HepG2 (cell line): ENCODE measurements around the gene IFNAR1. TPM values are rescaled to one million over a fixed set of nuclear protein-coding genes. Genes with fewer than 3 reads are reported as not detected.

Source experiments
- ATF7 ChIP-seq, 2 experiments: fragments of 450-650 bp in 1 of 2; sonication (generic) in 1 of 2; formaldehyde crosslinking in 1 of 2; IDR thresholded peaks; 2 replicates each; pipeline versions ENCODE4 v1.4.0 to v1.6.1; 2016 to 2020; ENCODE audit warnings: antibody characterized with exemption in 1 of 2, mild to moderate bottlenecking in 1 of 2, missing genetic modification reagents in 1 of 2
- CEBPG ChIP-seq: IDR thresholded peaks from 2 replicates; pipeline ENCODE4 v1.6.1; 2016
- PHF21A ChIP-seq: sonication (generic); formaldehyde crosslinking; IDR thresholded peaks from 2 replicates; pipeline ENCODE4 v1.5.0; 2020; ENCODE audit warnings: mild to moderate bottlenecking, missing genetic modification reagents
- SKI ChIP-seq: fragments of 450-650 bp; IDR thresholded peaks from one replicate; pipeline ENCODE4 v1.6.1; 2018; ENCODE audit warnings: mild to moderate bottlenecking; ENCODE audit not compliant: partially characterized antibody
- ZNF205 ChIP-seq: IDR thresholded peaks from 2 replicates; pipeline ENCODE4 v1.6.1; 2018; ENCODE audit warnings: missing biosample characterization, missing genetic modification reagents
- polyA plus RNA-seq, 8 experiments: library from polyadenylated mRNA; depleted of rRNA in 3 of 8; stranded (reverse) in 7 of 8; unstranded in 1 of 8; fragments of >200 nt; fragmentation: Illumina TruSeq in 4 of 8; extraction: Trizol in 4 of 8; gene quantifications; 2 replicates each; pipeline versions ENCODE4 v1.2.1 to v1.2.3, GENCODE V29; 2011 to 2016; ENCODE audit warnings: low read depth in 4 of 8, missing spikeins in 1 of 8, mixed read lengths in 1 of 8; ENCODE audit not compliant: insufficient read depth in 1 of 8
- total RNA-seq, 5 experiments: library from RNA; depleted of rRNA; stranded (reverse); fragments of >200 nt; fragmentation: Illumina TruSeq; extraction: Trizol; gene quantifications; 2 replicates each; pipeline ENCODE4 v1.2.3, GENCODE V29; 2016; ENCODE audit warnings: low read depth in 1 of 5
- TF ChIP-seq, protein P1 (sequence below): sonication (generic); formaldehyde crosslinking; IDR thresholded peaks from 2 replicates; pipeline ENCODE4 v1.4.0; 2020; ENCODE audit warnings: low read depth, missing genetic modification reagents
- TF ChIP-seq, protein P2 (sequence below): sonication (generic); formaldehyde crosslinking; IDR thresholded peaks from 2 replicates; pipeline ENCODE4 v1.8.1; 2023; ENCODE audit warnings: mild to moderate bottlenecking, missing genetic modification reagents
- TF ChIP-seq, protein P3 (sequence below), 2 experiments: sonication (generic) in 1 of 2; formaldehyde crosslinking in 1 of 2; IDR thresholded peaks; 2 replicates each; pipeline versions ENCODE4 v1.6.1 to v1.9.0; 2014 to 2022; ENCODE audit warnings: antibody characterized with exemption in 1 of 2, borderline replicate concordance in 1 of 2, inconsistent platforms in 1 of 2, low read depth in 1 of 2, missing genetic modification reagents in 1 of 2
- TF ChIP-seq, protein P4 (sequence below): sonication (generic); formaldehyde crosslinking; IDR thresholded peaks from 2 replicates; pipeline ENCODE4 v1.4.0; 2020; ENCODE audit warnings: mild to moderate bottlenecking, missing genetic modification reagents
- TF ChIP-seq, protein P5 (sequence below): sonication (generic); formaldehyde crosslinking; IDR thresholded peaks from 2 replicates; pipeline ENCODE4 v1.4.0; 2020; ENCODE audit warnings: missing genetic modification reagents, mild to moderate bottlenecking, borderline replicate concordance

The IFNAR1 gene
- total and polyA plus RNA-seq, 2 of the 13 experiments (the other 11 are each of a cell fraction or from before 2014, with no cell fraction given), result 6.7 to 9.3 TPM

DNA sequence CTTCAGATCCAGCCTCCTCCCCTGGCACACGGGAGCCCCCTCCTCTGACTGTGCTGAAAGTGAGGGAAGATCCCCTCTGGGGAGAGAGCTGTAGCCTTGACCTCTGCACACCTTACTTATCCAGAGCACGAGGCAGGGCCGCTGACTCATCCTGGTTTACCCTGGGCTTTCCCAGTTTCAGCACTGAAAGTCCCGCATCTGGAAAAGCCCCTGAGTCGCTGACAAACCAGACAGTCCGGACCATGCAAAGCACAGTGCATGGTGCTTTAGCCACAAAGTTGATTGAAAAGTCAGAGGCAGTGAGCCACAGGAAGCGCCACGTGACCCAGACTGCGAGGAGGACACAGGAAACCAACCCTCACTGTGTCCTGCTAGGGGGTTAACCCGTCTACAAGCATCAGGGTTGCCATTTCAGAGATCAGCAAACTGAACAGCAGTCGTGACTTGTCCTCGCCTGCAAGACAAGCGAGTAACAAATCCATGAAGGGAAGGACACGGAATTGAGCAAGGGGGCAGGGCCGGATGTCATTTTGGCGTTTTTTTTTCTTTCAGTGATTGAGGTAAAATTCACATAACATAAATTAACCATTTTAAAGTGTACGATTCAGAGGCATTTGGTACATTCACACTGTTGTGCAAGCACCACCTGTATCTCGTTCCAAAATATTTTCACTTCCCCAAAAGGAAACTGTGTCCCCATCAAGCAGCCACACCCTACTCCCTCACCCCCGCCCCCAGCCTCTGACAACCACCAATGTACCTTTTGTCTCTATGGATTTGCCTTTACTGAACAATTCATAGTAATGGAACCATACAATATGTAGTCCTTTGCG lies 58.5 kb downstream of the IFNAR1 start (continued):
- TF ChIP-seq, protein P1, sequence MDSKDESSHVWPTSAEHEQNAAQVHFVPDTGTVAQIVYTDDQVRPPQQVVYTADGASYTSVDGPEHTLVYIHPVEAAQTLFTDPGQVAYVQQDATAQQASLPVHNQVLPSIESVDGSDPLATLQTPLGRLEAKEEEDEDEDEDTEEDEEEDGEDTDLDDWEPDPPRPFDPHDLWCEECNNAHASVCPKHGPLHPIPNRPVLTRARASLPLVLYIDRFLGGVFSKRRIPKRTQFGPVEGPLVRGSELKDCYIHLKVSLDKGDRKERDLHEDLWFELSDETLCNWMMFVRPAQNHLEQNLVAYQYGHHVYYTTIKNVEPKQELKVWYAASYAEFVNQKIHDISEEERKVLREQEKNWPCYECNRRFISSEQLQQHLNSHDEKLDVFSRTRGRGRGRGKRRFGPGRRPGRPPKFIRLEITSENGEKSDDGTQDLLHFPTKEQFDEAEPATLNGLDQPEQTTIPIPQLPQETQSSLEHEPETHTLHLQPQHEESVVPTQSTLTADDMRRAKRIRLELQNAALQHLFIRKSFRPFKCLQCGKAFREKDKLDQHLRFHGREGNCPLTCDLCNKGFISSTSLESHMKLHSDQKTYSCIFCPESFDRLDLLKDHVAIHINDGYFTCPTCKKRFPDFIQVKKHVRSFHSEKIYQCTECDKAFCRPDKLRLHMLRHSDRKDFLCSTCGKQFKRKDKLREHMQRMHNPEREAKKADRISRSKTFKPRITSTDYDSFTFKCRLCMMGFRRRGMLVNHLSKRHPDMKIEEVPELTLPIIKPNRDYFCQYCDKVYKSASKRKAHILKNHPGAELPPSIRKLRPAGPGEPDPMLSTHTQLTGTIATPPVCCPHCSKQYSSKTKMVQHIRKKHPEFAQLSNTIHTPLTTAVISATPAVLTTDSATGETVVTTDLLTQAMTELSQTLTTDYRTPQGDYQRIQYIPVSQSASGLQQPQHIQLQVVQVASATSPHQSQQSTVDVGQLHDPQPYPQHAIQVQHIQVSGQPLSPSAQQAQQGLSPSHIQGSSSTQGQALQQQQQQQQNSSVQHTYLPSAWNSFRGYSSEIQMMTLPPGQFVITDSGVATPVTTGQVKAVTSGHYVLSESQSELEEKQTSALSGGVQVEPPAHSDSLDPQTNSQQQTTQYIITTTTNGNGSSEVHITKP (CRISPR knock-in tag), result no peak
- TF ChIP-seq, protein P2, sequence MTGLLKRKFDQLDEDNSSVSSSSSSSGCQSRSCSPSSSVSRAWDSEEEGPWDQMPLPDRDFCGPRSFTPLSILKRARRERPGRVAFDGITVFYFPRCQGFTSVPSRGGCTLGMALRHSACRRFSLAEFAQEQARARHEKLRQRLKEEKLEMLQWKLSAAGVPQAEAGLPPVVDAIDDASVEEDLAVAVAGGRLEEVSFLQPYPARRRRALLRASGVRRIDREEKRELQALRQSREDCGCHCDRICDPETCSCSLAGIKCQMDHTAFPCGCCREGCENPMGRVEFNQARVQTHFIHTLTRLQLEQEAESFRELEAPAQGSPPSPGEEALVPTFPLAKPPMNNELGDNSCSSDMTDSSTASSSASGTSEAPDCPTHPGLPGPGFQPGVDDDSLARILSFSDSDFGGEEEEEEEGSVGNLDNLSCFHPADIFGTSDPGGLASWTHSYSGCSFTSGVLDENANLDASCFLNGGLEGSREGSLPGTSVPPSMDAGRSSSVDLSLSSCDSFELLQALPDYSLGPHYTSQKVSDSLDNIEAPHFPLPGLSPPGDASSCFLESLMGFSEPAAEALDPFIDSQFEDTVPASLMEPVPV (CRISPR knock-in tag), result peak; percentile 69; the same call in 1 of the 2 replicates
- TF ChIP-seq, protein P3, sequence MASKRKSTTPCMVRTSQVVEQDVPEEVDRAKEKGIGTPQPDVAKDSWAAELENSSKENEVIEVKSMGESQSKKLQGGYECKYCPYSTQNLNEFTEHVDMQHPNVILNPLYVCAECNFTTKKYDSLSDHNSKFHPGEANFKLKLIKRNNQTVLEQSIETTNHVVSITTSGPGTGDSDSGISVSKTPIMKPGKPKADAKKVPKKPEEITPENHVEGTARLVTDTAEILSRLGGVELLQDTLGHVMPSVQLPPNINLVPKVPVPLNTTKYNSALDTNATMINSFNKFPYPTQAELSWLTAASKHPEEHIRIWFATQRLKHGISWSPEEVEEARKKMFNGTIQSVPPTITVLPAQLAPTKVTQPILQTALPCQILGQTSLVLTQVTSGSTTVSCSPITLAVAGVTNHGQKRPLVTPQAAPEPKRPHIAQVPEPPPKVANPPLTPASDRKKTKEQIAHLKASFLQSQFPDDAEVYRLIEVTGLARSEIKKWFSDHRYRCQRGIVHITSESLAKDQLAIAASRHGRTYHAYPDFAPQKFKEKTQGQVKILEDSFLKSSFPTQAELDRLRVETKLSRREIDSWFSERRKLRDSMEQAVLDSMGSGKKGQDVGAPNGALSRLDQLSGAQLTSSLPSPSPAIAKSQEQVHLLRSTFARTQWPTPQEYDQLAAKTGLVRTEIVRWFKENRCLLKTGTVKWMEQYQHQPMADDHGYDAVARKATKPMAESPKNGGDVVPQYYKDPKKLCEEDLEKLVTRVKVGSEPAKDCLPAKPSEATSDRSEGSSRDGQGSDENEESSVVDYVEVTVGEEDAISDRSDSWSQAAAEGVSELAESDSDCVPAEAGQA (IDR thresholded peaks at IDR 0.05; ENCODE audit: low read depth), result no peak
- TF ChIP-seq, protein P3 (CRISPR knock-in tag; IDR thresholded peaks at IDR 0.05; ENCODE audit: borderline replicate concordance), result no peak
- TF ChIP-seq ATF7 (IDR thresholded peaks at IDR 0.05), result no peak
- TF ChIP-seq ATF7 (CRISPR knock-in tag; IDR thresholded peaks at IDR 0.05), result no peak
- TF ChIP-seq, protein P4, sequence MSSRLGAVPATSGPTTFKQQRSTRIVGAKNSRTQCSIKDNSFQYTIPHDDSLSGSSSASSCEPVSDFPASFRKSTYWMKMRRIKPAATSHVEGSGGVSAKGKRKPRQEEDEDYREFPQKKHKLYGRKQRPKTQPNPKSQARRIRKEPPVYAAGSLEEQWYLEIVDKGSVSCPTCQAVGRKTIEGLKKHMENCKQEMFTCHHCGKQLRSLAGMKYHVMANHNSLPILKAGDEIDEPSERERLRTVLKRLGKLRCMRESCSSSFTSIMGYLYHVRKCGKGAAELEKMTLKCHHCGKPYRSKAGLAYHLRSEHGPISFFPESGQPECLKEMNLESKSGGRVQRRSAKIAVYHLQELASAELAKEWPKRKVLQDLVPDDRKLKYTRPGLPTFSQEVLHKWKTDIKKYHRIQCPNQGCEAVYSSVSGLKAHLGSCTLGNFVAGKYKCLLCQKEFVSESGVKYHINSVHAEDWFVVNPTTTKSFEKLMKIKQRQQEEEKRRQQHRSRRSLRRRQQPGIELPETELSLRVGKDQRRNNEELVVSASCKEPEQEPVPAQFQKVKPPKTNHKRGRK (CRISPR knock-in tag), result no peak
- TF ChIP-seq CEBPG (CRISPR knock-in tag), result peak; percentile 33; the same call in 1 of the 2 replicates
- TF ChIP-seq, protein P5, sequence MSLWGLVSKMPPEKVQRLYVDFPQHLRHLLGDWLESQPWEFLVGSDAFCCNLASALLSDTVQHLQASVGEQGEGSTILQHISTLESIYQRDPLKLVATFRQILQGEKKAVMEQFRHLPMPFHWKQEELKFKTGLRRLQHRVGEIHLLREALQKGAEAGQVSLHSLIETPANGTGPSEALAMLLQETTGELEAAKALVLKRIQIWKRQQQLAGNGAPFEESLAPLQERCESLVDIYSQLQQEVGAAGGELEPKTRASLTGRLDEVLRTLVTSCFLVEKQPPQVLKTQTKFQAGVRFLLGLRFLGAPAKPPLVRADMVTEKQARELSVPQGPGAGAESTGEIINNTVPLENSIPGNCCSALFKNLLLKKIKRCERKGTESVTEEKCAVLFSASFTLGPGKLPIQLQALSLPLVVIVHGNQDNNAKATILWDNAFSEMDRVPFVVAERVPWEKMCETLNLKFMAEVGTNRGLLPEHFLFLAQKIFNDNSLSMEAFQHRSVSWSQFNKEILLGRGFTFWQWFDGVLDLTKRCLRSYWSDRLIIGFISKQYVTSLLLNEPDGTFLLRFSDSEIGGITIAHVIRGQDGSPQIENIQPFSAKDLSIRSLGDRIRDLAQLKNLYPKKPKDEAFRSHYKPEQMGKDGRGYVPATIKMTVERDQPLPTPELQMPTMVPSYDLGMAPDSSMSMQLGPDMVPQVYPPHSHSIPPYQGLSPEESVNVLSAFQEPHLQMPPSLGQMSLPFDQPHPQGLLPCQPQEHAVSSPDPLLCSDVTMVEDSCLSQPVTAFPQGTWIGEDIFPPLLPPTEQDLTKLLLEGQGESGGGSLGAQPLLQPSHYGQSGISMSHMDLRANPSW (CRISPR knock-in tag), result 0 out of 2 replicates have a peak, but pooled peaks have one; percentile 36
- peak; percentile 64 for TF ChIP-seq SKI
- TF ChIP-seq ZNF205 (CRISPR knock-in tag), result peak; percentile 78; the same call in 1 of the 2 replicates
- peak; percentile 76 for TF ChIP-seq PHF21A (CRISPR knock-in tag)
